Measurements from ENCODE around the gene ARHGEF2. TPM values are rescaled to one million over a fixed set of nuclear protein-coding genes. Genes with fewer than 3 reads are reported as not detected.

Gene ARHGEF2
- total RNA-seq (ENCODE audit: low replicate concordance) = 116 and 161 TPM in 2 replicates

DNA sequence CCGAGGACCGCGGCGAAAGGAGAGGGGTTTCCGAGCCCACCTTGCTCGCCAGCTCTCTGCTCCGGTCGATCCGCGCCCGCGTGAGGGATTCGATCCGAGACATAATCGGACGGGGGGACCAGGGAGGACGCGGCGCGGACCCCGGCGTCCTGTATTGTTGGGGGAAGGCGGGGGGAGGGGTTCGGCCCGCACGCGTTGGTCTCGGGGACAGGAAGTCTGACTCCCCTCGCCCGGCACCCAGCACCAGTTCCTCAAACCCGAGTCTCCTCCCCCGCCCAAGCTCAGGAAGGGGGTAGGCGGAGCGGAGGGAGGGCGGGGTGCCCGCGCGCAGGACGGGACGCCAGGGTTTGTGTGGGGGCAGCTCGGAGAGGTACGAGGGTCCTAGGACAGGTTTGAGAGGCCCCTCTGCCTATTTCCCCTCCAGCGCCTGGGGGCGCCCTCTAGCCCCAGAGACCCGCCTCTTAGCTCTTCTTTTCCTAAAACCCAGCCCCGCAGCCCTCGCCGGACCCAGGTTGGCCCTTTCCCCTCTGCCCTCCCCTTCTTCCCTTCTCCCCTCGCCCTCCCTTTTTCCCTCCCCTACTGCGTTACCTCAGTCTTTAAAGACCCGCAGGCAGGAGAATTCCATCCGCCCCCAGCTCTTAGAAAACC is at the start of gene ARHGEF2:
Gene ARHGEF2 (minus strand): TSS at position 223 of the 648 bp plus-strand sequence. CDS start 120 bp downstream, at position 103.
- TF ChIP-seq, protein P1, sequence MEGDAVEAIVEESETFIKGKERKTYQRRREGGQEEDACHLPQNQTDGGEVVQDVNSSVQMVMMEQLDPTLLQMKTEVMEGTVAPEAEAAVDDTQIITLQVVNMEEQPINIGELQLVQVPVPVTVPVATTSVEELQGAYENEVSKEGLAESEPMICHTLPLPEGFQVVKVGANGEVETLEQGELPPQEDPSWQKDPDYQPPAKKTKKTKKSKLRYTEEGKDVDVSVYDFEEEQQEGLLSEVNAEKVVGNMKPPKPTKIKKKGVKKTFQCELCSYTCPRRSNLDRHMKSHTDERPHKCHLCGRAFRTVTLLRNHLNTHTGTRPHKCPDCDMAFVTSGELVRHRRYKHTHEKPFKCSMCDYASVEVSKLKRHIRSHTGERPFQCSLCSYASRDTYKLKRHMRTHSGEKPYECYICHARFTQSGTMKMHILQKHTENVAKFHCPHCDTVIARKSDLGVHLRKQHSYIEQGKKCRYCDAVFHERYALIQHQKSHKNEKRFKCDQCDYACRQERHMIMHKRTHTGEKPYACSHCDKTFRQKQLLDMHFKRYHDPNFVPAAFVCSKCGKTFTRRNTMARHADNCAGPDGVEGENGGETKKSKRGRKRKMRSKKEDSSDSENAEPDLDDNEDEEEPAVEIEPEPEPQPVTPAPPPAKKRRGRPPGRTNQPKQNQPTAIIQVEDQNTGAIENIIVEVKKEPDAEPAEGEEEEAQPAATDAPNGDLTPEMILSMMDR (IDR thresholded peaks at IDR 0.05; ENCODE audit: insufficient read depth, low read length) = peak; percentile 32
- DNase-seq (ENCODE audit: low read depth) = peak; percentile 50
- H3K4me3 ChIP-seq (ENCODE audit: low read depth, low read length) = peak within 1 kb of the TSS; percentile 97

DNA sequence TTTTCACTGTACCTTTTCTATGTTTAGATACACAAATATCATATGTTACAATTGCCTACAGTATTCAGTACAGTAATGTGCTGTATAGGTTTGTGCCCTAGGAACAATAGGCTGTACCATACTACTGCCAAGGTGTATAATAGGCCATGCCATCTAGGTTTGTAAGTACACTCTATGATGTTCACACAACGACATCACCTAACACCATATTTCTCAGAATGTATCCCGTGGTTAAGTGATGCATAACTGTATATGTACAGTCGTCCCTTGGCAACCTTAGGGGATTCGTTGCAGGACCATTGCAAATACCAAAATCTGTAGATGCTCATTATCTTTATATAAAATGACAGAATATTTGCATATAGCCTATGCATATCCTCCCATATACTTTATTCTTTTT is 48.2 kb upstream of the ARHGEF2 start:
- TF ChIP-seq, protein P1 (IDR thresholded peaks at IDR 0.05; ENCODE audit: insufficient read depth, low read length) = no peak
- H3K4me3 ChIP-seq (ENCODE audit: low read depth, low read length) = no peak overlapping the region
- no peak for DNase-seq (ENCODE audit: low read depth)

DNA sequence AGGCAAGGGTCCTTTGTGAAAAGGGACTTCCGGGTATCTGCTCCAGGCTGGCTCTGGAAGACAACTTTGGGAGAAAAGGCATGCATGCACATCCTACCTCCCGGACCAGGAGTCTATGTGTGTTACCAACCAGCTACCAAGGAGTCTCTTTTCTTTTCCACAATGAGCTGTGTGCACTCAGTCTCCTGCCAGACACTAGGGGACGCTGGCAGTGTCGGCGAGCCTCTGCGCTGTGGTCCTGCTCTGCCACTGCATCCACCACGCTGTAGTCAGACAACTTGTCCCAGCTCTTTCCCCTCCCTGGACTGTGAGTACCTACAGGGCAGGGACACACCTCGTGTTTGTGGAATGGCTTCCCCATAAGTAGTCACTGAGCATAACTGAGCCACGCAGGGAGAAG is 47.5 kb upstream of the ARHGEF2 start:
- TF ChIP-seq, protein P1 (IDR thresholded peaks at IDR 0.05; ENCODE audit: insufficient read depth, low read length) = peak; percentile 73
- no peak overlapping the region for H3K4me3 ChIP-seq (ENCODE audit: low read depth, low read length)
- peak; percentile 30 for DNase-seq (ENCODE audit: low read depth)

DNA sequence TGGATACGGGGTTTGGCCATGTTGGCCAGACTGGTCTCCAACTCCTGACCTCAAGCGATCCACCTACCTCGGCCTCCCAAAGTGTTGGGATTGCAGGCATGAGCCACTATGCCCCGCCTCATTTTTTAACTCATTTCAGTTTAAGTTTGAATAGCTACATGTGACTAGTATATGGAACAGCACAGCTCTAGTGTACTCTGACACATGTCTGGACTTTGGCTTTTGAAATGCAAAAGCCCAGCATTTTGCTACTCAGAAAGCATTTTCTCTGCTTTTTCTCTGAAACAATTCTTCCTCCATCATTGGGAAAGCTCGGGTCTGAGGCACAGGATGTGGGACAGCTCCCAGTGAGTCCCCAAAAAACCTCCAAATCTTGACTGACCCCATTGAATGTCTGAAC is 46.5 kb upstream of the ARHGEF2 start:
- no peak for DNase-seq (ENCODE audit: low read depth)
- H3K4me3 ChIP-seq (ENCODE audit: low read depth, low read length) = no peak overlapping the region
- TF ChIP-seq, protein P1 (IDR thresholded peaks at IDR 0.05; ENCODE audit: insufficient read depth, low read length) = no peak

DNA sequence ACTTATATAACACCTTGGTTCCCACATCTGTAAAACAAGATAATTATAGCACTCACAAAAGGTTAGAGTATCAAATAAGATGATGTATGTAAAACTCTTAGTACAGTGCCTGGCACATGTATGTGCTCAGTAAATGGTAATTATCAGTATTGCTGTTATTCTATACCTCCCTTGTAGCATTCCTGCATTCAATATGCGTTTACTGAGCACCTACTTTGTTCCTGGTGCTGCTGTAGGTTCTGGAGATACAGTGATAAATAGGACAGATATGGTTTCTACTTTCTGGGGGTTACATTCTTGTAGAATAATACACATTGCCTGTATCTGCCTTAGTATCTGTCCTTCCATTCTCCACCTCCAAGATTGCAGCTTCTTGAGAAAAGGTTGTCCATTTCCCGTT is 43.6 kb upstream of the ARHGEF2 start:
- TF ChIP-seq, protein P1 (IDR thresholded peaks at IDR 0.05; ENCODE audit: insufficient read depth, low read length) = no peak
- no peak for DNase-seq (ENCODE audit: low read depth)
- H3K4me3 ChIP-seq (ENCODE audit: low read depth, low read length) = no peak overlapping the region

DNA sequence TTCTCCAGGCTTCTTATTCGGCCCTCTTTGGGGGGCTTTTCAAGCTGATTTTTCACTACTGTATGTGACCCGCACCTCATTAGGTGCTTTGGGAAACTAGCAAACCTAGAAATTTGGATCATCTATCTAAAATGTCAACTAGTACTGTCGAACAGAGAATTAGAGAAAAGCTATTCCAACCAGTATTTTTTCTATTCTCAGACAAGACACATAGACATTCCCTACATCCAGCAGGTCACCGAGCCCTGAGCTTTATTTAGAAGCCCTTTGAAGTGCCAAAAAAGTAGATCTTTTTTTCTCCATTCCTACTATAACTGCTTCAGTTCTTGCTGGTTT is 42.7 kb upstream of the ARHGEF2 start:
- peak overlapping the region; percentile 91 for H3K4me3 ChIP-seq (ENCODE audit: low read depth, low read length)
- TF ChIP-seq, protein P1 (IDR thresholded peaks at IDR 0.05; ENCODE audit: insufficient read depth, low read length) = no peak
- no peak for DNase-seq (ENCODE audit: low read depth)

All from fibroblast of the aortic adventitia (primary cell).